Activated CD4-positive, alpha-beta T cell treated with anti-CD3 and anti-CD28 coated beads, Interleukin-2, amount 10 ng/mL, durations not matched to agents 7 days and 5 days (primary cell): Measurements from ENCODE around the gene SMIM32. TPM values are rescaled to one million over a fixed set of nuclear protein-coding genes. Genes with fewer than 3 reads are reported as not detected.

Experiments
- CTCF ChIA-PET: fragments of 350-600 bp; sonication (Branson Sonifier 250); formaldehyde crosslinking; loops from one replicate; lab custom pipeline; 2021; ENCODE audit warnings: antibody characterized with exemption; lab: Charles Lee
- POLR2A ChIA-PET: fragments of 350-600 bp; sonication (Branson Sonifier 250); formaldehyde crosslinking; loops from one replicate; lab custom pipeline; 2021; ENCODE audit warnings: antibody characterized with exemption; lab: Charles Lee
- DNase-seq: peaks from one replicate; pipeline ENCODE4 v3.0.0-alpha.2; 2020
- H3K27ac Mint-ChIP-seq: one replicate; pipeline ENCODE4 v1.8.0; 2021; ENCODE audit warnings: mild to moderate bottlenecking, moderate library complexity, mixed read lengths
- H3K27me3 Mint-ChIP-seq: one replicate; pipeline ENCODE4 v1.8.0; 2021; ENCODE audit warnings: mixed read lengths
- H3K36me3 Mint-ChIP-seq: one replicate; pipeline ENCODE4 v1.8.0; 2021; ENCODE audit warnings: low read depth, mixed read lengths
- H3K4me1 Mint-ChIP-seq: one replicate; pipeline ENCODE4 v1.8.0; 2021; ENCODE audit warnings: mixed read lengths
- H3K4me3 Mint-ChIP-seq: one replicate; pipeline ENCODE4 v1.8.0; 2021; ENCODE audit warnings: mild to moderate bottlenecking, moderate library complexity, mixed read lengths
- H3K9me3 Mint-ChIP-seq: one replicate; pipeline ENCODE4 v1.8.0; 2021; ENCODE audit warnings: mixed read lengths
- total RNA-seq, 2 experiments: library from RNA; stranded (reverse); gene quantifications; one replicate each; pipeline ENCODE4 v1.2.3, GENCODE V29; 2021

Gene SMIM32
- total RNA-seq, 2 experiments from 2014 or later = not detected

- H3K27me3 Mint-ChIP-seq = peaks cover 11% of the 10 kb centered on the region
- no peaks in the 10 kb centered on the region for H3K36me3 Mint-ChIP-seq
- POLR2A ChIA-PET = no interaction called here
- no peak overlapping the region for H3K4me3 Mint-ChIP-seq
- DNase-seq = no peak
- no peaks in the 10 kb centered on the region for H3K4me1 Mint-ChIP-seq
- no peaks in the 10 kb centered on the region for H3K9me3 Mint-ChIP-seq
- CTCF ChIA-PET = no interaction called here
- H3K27ac Mint-ChIP-seq = no peak overlapping the region
Observed at GRCh38 chr5:136203303-136203922, 10.5 kb upstream of the SMIM32 start.

DNA sequence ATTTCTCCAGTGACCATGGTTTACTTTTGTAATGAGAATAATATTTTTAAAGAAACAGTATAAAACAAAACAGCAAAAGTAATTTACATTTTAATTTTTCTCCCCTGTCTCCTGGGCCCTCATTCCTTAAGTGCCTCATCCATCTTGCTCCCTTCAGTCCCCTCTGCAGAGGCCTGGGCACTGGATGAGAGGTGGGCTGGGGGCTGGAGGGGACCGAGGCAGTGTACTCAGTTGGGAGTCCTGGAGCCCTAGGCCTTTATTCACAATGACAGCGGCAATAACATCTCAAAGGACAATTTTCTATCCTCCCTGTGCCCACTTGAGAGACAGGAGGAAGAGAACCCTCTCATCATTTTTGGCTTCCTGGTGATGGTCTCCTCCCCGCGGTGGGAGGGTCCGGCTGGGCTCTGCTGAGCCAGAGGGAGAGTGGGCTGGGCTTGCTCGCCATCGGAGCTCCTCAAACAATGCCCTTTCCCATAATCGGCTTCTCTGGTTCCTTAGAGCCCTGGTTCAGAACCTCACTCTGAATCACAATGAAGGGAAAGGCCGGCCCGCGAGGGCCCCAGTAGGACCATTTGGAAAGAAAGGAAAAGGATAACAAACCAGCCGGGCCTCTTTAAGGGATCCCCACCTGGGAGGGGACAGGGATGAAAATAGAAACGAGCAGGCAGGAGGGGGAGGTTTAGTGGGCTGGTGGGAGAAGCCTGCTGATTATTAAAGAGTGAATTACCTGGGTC is 9.7 kb upstream of the SMIM32 start:
- peaks cover 11% of the 10 kb centered on the region for H3K27me3 Mint-ChIP-seq
- ChIA-PET CTCF (no interaction called here), POLR2A (no interaction called here)
- no peaks in the 10 kb centered on the region for H3K9me3 Mint-ChIP-seq
- no peaks in the 10 kb centered on the region for H3K4me1 Mint-ChIP-seq
- H3K27ac Mint-ChIP-seq = no peak overlapping the region
- no peak overlapping the region for H3K4me3 Mint-ChIP-seq
- DNase-seq = no peak
- H3K36me3 Mint-ChIP-seq = no peaks in the 10 kb centered on the region

- no peaks in the 10 kb centered on the region for H3K9me3 Mint-ChIP-seq
- H3K4me3 Mint-ChIP-seq = no peak overlapping the region
- CTCF ChIA-PET = no interaction called here
- H3K27me3 Mint-ChIP-seq = peaks cover 11% of the 10 kb centered on the region
- DNase-seq = no peak
- POLR2A ChIA-PET = no interaction called here
- no peaks in the 10 kb centered on the region for H3K36me3 Mint-ChIP-seq
- H3K4me1 Mint-ChIP-seq = no peaks in the 10 kb centered on the region
- no peak overlapping the region for H3K27ac Mint-ChIP-seq
Observed at GRCh38 chr5:136201870-136202269, 8.9 kb upstream of the SMIM32 start.

DNA sequence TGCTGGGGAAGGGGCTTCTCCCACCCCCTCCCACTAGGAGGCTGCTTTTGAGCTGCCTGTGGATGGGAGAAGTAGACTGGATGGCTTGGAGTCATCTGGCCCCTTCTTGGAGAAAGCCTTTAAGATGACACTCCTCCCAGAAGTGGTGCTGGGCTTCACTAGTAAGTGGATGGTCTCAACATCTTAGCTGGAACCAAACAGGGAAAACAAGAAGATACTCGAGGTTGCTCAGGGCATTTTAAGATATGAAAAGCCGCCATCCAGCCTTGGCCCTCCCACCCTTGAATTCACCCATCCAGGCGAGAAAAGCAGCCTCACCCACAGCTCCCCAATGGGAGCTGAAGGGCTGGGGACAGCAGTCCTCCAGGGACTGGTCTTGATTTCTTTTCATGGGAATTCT is 7.8 kb upstream of the SMIM32 start:
- Mint-ChIP-seq H3K4me3 (no peak overlapping the region), H3K36me3 (no peaks in the 10 kb centered on the region), H3K27ac (no peak overlapping the region), H3K4me1 (no peaks in the 10 kb centered on the region), H3K9me3 (no peaks in the 10 kb centered on the region), H3K27me3 (peaks cover 11% of the 10 kb centered on the region)
- ChIA-PET CTCF (no interaction called here), POLR2A (no interaction called here)
- DNase-seq = no peak

DNA sequence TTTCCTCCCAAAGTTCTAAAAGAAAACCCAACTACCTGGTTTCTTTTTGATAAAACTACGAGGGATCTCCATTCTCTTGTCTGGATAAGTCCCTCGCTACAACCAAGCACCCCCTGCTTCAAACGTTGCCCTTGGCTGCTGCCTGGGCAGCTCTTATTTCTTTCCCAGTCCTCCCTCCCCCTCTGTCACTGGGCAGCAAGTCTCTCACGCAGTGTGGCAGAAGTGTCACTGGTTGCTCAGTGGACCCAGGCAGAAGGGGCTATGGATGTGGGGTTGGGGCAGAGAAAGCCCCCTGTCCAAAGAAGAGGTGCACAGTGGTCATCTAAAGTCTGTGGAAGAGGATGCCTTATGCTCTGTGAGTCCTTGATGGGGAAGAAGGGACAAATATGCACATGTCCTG is 7.2 kb upstream of the SMIM32 start:
- ChIA-PET CTCF (no interaction called here), POLR2A (no interaction called here)
- Mint-ChIP-seq H3K9me3 (no peaks in the 10 kb centered on the region), H3K36me3 (no peaks in the 10 kb centered on the region), H3K4me3 (no peak overlapping the region), H3K27me3 (peaks cover 11% of the 10 kb centered on the region), H3K27ac (no peak overlapping the region), H3K4me1 (no peaks in the 10 kb centered on the region)
- no peak for DNase-seq

DNA sequence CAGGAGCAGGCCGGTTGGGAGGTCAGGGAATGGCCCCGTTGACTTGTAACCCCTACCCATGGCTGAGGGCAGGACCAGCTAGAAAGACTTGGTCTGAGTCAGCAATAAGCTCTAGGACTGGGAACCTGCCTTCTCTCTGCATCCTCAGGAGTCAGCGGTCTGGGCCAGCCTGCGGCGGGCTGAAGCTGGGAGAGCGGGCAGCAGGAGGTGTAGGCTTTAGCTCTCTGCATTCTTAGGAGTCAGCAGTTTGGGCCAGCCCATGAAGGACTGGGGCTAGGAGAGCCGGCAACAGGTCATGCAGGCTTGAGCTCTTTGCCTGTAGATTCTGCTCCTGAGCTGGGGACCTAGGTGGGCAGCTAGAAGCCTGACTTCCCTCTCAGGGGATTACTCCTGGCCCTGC is 6.4 kb upstream of the SMIM32 start:
- no peaks in the 10 kb centered on the region for H3K36me3 Mint-ChIP-seq
- POLR2A ChIA-PET = no interaction called here

DNA sequence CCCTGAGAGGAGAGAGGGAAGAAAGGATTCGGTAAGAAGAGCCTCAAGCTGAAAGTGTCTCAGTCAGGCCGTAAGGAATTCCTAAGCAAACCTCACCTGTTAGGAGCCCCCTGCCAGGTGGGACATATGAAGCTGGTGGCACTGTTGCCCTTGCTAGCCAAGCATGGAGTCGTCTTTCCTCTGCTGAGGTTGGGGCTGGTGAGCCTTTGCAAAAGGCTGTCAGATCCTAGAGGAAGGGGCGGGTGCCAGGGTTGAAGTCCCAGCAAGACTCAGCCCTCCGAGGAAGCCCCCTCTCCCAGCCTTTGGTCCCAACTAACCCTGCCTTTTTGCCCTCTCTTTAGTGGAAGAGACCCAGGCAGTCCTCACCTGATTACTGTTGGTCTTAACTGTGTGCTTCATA is 5.5 kb upstream of the SMIM32 start:
- Mint-ChIP-seq H3K27me3 (peaks cover 20% of the 10 kb centered on the region), H3K9me3 (no peaks in the 10 kb centered on the region), H3K36me3 (no peaks in the 10 kb centered on the region), H3K4me1 (no peaks in the 10 kb centered on the region), H3K4me3 (no peak overlapping the region), H3K27ac (no peak overlapping the region)
- CTCF ChIA-PET = no interaction called here
- POLR2A ChIA-PET = no interaction called here
- no peak for DNase-seq

More for the DNA sequence above, 6.4 kb upstream of the SMIM32 start:
- Mint-ChIP-seq H3K27ac (no peak overlapping the region), H3K9me3 (no peaks in the 10 kb centered on the region), H3K4me3 (no peak overlapping the region), H3K27me3 (peaks cover 11% of the 10 kb centered on the region), H3K4me1 (no peaks in the 10 kb centered on the region)
- DNase-seq = no peak
- CTCF ChIA-PET = no interaction called here

DNA sequence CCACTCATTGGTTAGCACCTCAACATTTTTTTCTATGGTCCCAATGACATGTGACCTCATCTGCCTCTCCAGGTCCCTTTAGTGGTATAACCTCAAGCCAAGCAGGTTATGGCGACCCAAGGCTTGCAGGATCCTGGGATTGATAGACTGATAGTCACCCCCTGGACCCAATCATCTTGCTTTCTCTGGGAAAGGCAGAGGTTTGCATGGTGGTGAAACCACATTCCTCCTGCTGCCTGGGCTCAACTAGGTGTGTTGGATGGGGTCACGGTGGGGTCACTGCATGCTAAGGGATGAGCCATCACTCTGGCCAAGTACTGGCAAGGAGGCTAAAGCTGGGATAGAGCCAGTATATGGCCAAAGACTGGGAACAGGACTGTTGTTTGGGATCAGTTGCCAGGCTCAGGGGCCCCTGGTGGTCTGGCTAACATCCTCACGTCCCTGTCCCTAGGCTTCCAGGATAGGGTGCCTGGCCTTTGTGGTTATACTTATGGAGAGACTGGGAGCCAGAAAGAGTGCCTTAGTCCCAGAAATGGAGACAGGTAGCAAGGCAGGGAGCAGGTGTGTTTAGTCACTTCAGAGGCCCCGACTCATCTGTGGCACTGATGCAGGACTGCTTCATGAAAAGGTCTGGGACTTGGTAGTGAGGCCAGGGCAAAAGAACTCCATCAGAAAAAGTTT is 4.6 kb upstream of the SMIM32 start:
- Mint-ChIP-seq H3K4me1 (no peaks in the 10 kb centered on the region), H3K9me3 (no peaks in the 10 kb centered on the region), H3K27ac (no peak overlapping the region), H3K4me3 (no peak overlapping the region), H3K36me3 (no peaks in the 10 kb centered on the region), H3K27me3 (peaks cover 24% of the 10 kb centered on the region)
- CTCF ChIA-PET = no interaction called here
- DNase-seq = no peak
- POLR2A ChIA-PET = no interaction called here

DNA sequence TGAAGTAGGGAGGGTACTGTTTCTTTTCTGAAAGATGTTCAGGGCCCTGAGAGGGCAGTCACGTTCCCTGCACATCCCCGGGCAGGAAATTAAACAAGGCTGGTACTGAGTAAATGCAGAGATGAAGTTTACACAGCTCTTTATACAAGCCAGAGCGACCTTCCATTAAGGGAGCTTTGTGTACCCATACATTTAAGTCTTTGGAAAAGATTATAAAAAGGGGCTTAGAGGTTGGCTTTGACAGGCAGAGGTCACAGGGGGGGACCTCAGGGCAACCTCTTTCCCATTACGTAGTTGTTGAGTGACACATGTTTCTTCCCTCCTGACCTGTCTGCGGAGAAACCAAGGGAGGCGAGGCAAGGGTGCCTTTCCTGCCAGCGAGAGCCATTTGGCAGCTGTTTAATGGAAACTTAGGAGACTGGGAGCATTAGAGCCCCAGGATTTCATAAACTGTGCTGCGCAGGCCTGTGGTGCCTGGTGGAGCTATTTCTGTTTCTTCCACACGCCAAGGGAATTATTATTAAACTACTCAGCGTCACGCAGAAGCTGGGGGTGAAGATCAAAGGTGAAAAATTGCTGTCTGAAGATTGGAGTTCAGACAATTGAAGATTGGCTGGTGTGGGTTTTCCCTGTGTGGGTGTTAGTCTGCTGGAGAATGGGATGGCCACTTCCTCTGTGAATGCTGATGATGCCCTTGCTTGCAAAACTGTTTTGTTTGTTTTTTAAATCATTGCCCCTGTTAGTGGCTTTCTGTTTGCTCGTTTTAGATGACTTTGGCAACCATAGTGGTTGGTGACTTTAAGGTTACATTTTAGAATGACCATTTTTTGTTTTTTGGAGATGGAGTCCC is 3.2 kb upstream of the SMIM32 start:
- POLR2A ChIA-PET = no interaction called here
- no peaks in the 10 kb centered on the region for H3K9me3 Mint-ChIP-seq

GRCh38 chr5:136194576-136194975 is 1.6 kb upstream of the SMIM32 start:
- H3K4me3 Mint-ChIP-seq = no peak overlapping the region
- no peak for DNase-seq
- ChIA-PET CTCF (no interaction called here), POLR2A (no interaction called here)
- no peaks in the 10 kb centered on the region for H3K4me1 Mint-ChIP-seq
- H3K27ac Mint-ChIP-seq = no peak overlapping the region
- no peaks in the 10 kb centered on the region for H3K9me3 Mint-ChIP-seq
- peaks cover 36% of the 10 kb centered on the region for H3K27me3 Mint-ChIP-seq
- no peaks in the 10 kb centered on the region for H3K36me3 Mint-ChIP-seq

More for the DNA sequence above, 3.2 kb upstream of the SMIM32 start:
- CTCF ChIA-PET = no interaction called here
- Mint-ChIP-seq H3K36me3 (no peaks in the 10 kb centered on the region), H3K4me1 (no peaks in the 10 kb centered on the region), H3K27me3 (peaks cover 23% of the 10 kb centered on the region), H3K27ac (no peak overlapping the region), H3K4me3 (no peak overlapping the region)
- DNase-seq = no peak

- CTCF ChIA-PET = no interaction called here
- Mint-ChIP-seq H3K27me3 (peaks cover 40% of the 10 kb centered on the region), H3K4me1 (no peaks in the 10 kb centered on the region), H3K36me3 (no peaks in the 10 kb centered on the region), H3K9me3 (no peaks in the 10 kb centered on the region), H3K4me3 (no peak overlapping the region), H3K27ac (no peak overlapping the region)
- DNase-seq = no peak
- POLR2A ChIA-PET = no interaction called here
Observed at GRCh38 chr5:136193322-136193935, 467 bp upstream of the SMIM32 start.

GRCh38 chr5:136192015-136192525 is 892 bp downstream of the SMIM32 start:
- no peaks in the 10 kb centered on the region for H3K9me3 Mint-ChIP-seq
- no peak overlapping the region for H3K27ac Mint-ChIP-seq
- no peak for DNase-seq
- POLR2A ChIA-PET = no interaction called here
- no peak overlapping the region for H3K4me3 Mint-ChIP-seq
- H3K27me3 Mint-ChIP-seq = peaks cover 40% of the 10 kb centered on the region
- no peaks in the 10 kb centered on the region for H3K36me3 Mint-ChIP-seq
- CTCF ChIA-PET = no interaction called here
- no peaks in the 10 kb centered on the region for H3K4me1 Mint-ChIP-seq
